ENCODE measurements around the gene PPP3R1. TPM values are rescaled to one million over a fixed set of nuclear protein-coding genes. Genes with fewer than 3 reads are reported as not detected.

PPP3R1 gene
- total and polyA plus RNA-seq, 10 of the 15 experiments (the other 5 are each of a cell fraction or from before 2014, with no cell fraction given) = 1.5 to 61.0 (median 15.8) TPM

GRCh38 chr2:68169308-68169707 lies 83.0 kb downstream of the PPP3R1 start:
- H3K4me3 ChIP-seq = no peak overlapping the region
- no TSS peak for BruUV-seq (replicated peaks)
- no peak overlapping the region for H3K9ac ChIP-seq (ENCODE audit: control insufficient read depth, insufficient read depth, low read length)
- in situ Hi-C loops (cut with MboI) (no loop called here), intact Hi-C loops (cut with micrococcal nuclease; ENCODE audit: unreplicated experiment) (no loop called here)
- DNase-seq (ENCODE audit: low read depth, low spot score) (no peak), ATAC-seq (peak; percentile 68), FAIRE-seq (no peak)
- H3K4me2 ChIP-seq (ENCODE audit: control insufficient read depth, insufficient read depth) = no peak overlapping the region
- 85% methylated on average over 4 of the region's 4 CpGs for WGBS (ENCODE audit: insufficient coverage, insufficient replicate concordance, low lambda C conversion rate, missing lambda C conversion rate)
- H3K79me2 ChIP-seq (ENCODE audit: control insufficient read depth, insufficient read depth, low read length) = no peaks in the 10 kb centered on the region; the same call in 1 of the 2 replicates
- H3K36me3 ChIP-seq (ENCODE audit: control insufficient read depth in 2 of 2, insufficient read depth in 2 of 2, low read length in 1 of 2) = peaks cover 5 to 13% of the 10 kb centered on the region in 2 experiments
- H3K27me3 ChIP-seq (replicated peaks in 1 of 2; ENCODE audit: control insufficient read depth in 2 of 2, insufficient read depth in 2 of 2, low read length in 1 of 2) = no peaks in the 10 kb centered on the region
- no peaks in the 10 kb centered on the region for H3K9me3 ChIP-seq (replicated peaks; ENCODE audit: control insufficient read depth, insufficient read depth, low read length)
- POLR2A ChIA-PET = interaction anchor here (0.5 to 0.6 kb wide), 3 partner anchors 8 to 123 kb away, joined by 3 read pairs; a partner anchor contains a TSS
- SMC1A ChIA-PET (ENCODE audit: uncharacterized antibody, unreplicated experiment) = interaction anchor here (1.1 to 1.7 kb wide), 8 partner anchors 9 to 106 kb away, joined by 3 to 7 read pairs (median 4); partner anchors contain the start of gene C1D
- no peaks in the 10 kb centered on the region for H4K20me1 ChIP-seq (ENCODE audit: control insufficient read depth, insufficient read depth)
- CTCF ChIA-PET = interaction anchor here (0.8 to 2.6 kb wide), 5 partner anchors 17 to 56 kb away, joined by 3 to 10 read pairs (median 5); no protein-coding TSS in a partner anchor
- H2AFZ ChIP-seq (ENCODE audit: control insufficient read depth, low read depth, low read length) = no peak overlapping the region
- TF ChIP-seq CTCF (IDR thresholded peaks at IDR 0.05 in 2 of 3, conservative IDR thresholded peaks at IDR 0.05 in 1 of 3; ENCODE audit: control insufficient read depth in 2 of 3, extremely low read depth in 1 of 3, insufficient read depth in 1 of 3, low read depth in 3 of 3, low read length in 3 of 3) (0 out of 6 replicates have a peak, but pooled peaks of 1 of the 3 experiments have one; percentile 9), NBN (IDR thresholded peaks at IDR 0.05) (no peak), RAD51 (IDR thresholded peaks at IDR 0.05) (peak; percentile 42; the same call in 1 of the 2 replicates)
- RAD21 ChIA-PET (ENCODE audit: unreplicated experiment) = no interaction called here
- H3K27ac ChIP-seq (ENCODE audit: control insufficient read depth, insufficient read depth) = no peak overlapping the region
- H3K4me1 ChIP-seq (ENCODE audit: control insufficient read depth, insufficient read depth, low read length) = no peaks in the 10 kb centered on the region

- no peaks in the 10 kb centered on the region; the same call in 1 of the 2 replicates for H3K79me2 ChIP-seq (ENCODE audit: control insufficient read depth, insufficient read depth, low read length)
- TF ChIP-seq ELK1 (IDR thresholded peaks at IDR 0.05; ENCODE audit: low read depth, low read length) = no peak
- no peak for TF ChIP-seq ZNF687 (IDR thresholded peaks at IDR 0.05)
- TF ChIP-seq RCOR1 (conservative IDR thresholded peaks at IDR 0.05; ENCODE audit: low read depth, low read length) = no peak
- TF ChIP-seq SRF (IDR thresholded peaks at IDR 0.05; ENCODE audit: low read depth in 2 of 2, low read length in 2 of 2) = no peak
Measured at GRCh38 chr2:68167186-68167585, 85.1 kb downstream of the PPP3R1 start.

More at GRCh38 chr2:68167186-68167585, 85.1 kb downstream of the PPP3R1 start:
- CTCF ChIA-PET = interaction anchor here (0.5 to 2.2 kb wide), 8 partner anchors 16 to 1270 kb away, joined by 3 to 7 read pairs (median 4); partner anchors contain the start of gene NFU1
- no peak overlapping the region for H2AFZ ChIP-seq (ENCODE audit: control insufficient read depth, low read depth, low read length)
- no peaks in the 10 kb centered on the region for H3K27me3 ChIP-seq (replicated peaks in 1 of 2; ENCODE audit: control insufficient read depth in 2 of 2, insufficient read depth in 2 of 2, low read length in 1 of 2)
- H3K4me1 ChIP-seq (ENCODE audit: control insufficient read depth, insufficient read depth, low read length) = no peaks in the 10 kb centered on the region
- no TSS peak for BruUV-seq (replicated peaks)
- H3K9me3 ChIP-seq (replicated peaks; ENCODE audit: control insufficient read depth, insufficient read depth, low read length) = no peaks in the 10 kb centered on the region
- FAIRE-seq = no peak
- intact Hi-C loops (cut with micrococcal nuclease; ENCODE audit: unreplicated experiment) = no loop called here
- in situ Hi-C loops (cut with MboI) = no loop called here
- H4K20me1 ChIP-seq (ENCODE audit: control insufficient read depth, insufficient read depth) = no peaks in the 10 kb centered on the region
- DNase-seq (ENCODE audit: low read depth, low spot score) = no peak
- SMC1A ChIA-PET (ENCODE audit: uncharacterized antibody, unreplicated experiment) = interaction anchor here (1.0 to 1.7 kb wide), 5 partner anchors 9 to 62 kb away, joined by 3 to 5 read pairs (median 3); no protein-coding TSS in a partner anchor
- no peak overlapping the region for H3K27ac ChIP-seq (ENCODE audit: control insufficient read depth, insufficient read depth)
- H3K36me3 ChIP-seq (ENCODE audit: control insufficient read depth in 2 of 2, insufficient read depth in 2 of 2, low read length in 1 of 2) = peaks cover 3 to 21% of the 10 kb centered on the region in 2 experiments
- H3K4me2 ChIP-seq (ENCODE audit: control insufficient read depth, insufficient read depth) = no peak overlapping the region
- WGBS (ENCODE audit: insufficient coverage, insufficient replicate concordance, low lambda C conversion rate, missing lambda C conversion rate) = 85% methylated on average over 3 of the region's 3 CpGs
- POLR2A ChIA-PET = interaction anchor here (1.0 to 1.3 kb wide), 2 partner anchors 11 to 17 kb away, joined by 3 read pairs; no protein-coding TSS in a partner anchor
- RAD21 ChIA-PET (ENCODE audit: unreplicated experiment) = no interaction called here
- H3K9ac ChIP-seq (ENCODE audit: control insufficient read depth, insufficient read depth, low read length) = no peak overlapping the region
- H3K4me3 ChIP-seq = no peak overlapping the region
- ATAC-seq = no peak

All from GM12878 (cell line).